ENCODE data around the gene ODC1. TPM values are rescaled to one million over a fixed set of nuclear protein-coding genes. Genes with fewer than 3 reads are reported as not detected.

The ODC1 gene
- total and polyA plus RNA-seq, 2 donors (not counting 3 experiments of a cell fraction or from before 2014, with no cell fraction given) = 109 to 132 TPM

DNA sequence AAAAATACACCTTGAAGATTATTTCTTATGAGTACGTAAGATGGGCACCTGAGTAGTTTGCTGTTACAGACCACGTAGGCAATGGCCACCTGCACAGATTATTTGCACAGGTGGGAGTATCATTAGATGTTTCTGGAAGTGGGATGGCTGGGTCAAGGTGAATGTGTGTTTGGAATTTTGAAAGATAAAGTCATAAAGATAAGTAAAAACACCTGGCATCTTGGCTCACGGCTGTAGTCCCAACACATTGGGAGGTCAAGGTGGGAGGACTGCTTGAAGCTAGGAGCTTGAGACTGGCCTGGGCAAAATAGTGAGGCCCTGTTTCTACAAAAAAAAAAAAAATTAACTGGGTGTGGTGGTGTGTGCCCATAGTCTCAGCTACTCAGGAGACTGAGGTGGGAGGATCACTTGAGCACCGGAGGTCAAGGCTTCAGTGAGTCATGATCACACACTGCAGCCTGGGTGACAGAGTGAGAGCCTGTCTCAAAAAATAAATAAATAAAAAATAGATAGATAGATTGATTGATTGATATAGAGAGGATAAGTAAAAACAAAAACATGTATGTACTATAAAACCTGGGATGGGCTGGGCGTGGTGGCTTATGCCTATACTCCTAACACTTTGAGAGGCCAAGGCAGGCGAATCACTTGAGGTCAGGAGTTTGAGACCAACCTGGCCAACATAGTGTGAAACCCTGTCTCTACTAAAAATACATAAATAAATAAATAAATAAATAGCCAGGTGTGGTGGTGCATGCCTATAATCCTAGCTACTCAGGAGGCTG, 30.4 kb downstream of the ODC1 start:
- POLR2A ChIA-PET = no interaction called here
- FAIRE-seq (no peak), DNase-seq (ENCODE audit: low read depth, low spot score) (no peak)
- Histone ChIP-seq H3K4me1 (ENCODE audit: control insufficient read depth, extremely low read depth, insufficient read depth, low read length) (no peaks in the 10 kb centered on the region), H3K9ac (replicated peaks; ENCODE audit: extremely low read depth, insufficient read depth, low read length) (no peak overlapping the region), H3K36me3 (ENCODE audit: control insufficient read depth in 2 of 2, extremely low read depth in 1 of 2, insufficient read depth in 2 of 2, low read length in 2 of 2) (no peaks in the 10 kb centered on the region), H3K9me1 (replicated peaks; ENCODE audit: control insufficient read depth, extremely low read depth, insufficient read depth, low read length) (no peaks in the 10 kb centered on the region), H3K4me2 (ENCODE audit: insufficient read depth, low read length) (no peak overlapping the region), H3K27me3 (ENCODE audit: control insufficient read depth in 2 of 2, insufficient read depth in 2 of 2, low read length in 2 of 2) (no peaks in the 10 kb centered on the region), H3K79me2 (ENCODE audit: control insufficient read depth, insufficient read depth, low read length) (no peaks in the 10 kb centered on the region), H3K4me3 (replicated peaks in 1 of 3; ENCODE audit: insufficient read depth in 1 of 3, low read depth in 1 of 3, low read length in 3 of 3) (no peak overlapping the region), H3K9me3 (replicated peaks; ENCODE audit: control insufficient read depth, insufficient read depth, low read length) (no peaks in the 10 kb centered on the region), H2AFZ (ENCODE audit: low read depth, low read length) (no peak overlapping the region), H3K27ac (ENCODE audit: insufficient read depth, low read depth, low read length) (no peak overlapping the region), H4K20me1 (replicated peaks; ENCODE audit: control insufficient read depth, extremely low read depth, insufficient read depth, low read length) (no peaks in the 10 kb centered on the region)
- CTCF ChIA-PET = interaction anchor here (1.4 to 1.8 kb wide), 4 partner anchors 9 to 294 kb away, joined by 4 to 9 read pairs (median 6); no protein-coding TSS in a partner anchor
- dilution Hi-C loops (cut with MboI; ENCODE audit: extremely low pct_ligation_motif_present, low sequenced_read_pairs) (no loop called here), intact Hi-C loops (cut with micrococcal nuclease) (no loop called here)
- no TSS peak for BruUV-seq (replicated peaks)
- TF ChIP-seq, protein P1, sequence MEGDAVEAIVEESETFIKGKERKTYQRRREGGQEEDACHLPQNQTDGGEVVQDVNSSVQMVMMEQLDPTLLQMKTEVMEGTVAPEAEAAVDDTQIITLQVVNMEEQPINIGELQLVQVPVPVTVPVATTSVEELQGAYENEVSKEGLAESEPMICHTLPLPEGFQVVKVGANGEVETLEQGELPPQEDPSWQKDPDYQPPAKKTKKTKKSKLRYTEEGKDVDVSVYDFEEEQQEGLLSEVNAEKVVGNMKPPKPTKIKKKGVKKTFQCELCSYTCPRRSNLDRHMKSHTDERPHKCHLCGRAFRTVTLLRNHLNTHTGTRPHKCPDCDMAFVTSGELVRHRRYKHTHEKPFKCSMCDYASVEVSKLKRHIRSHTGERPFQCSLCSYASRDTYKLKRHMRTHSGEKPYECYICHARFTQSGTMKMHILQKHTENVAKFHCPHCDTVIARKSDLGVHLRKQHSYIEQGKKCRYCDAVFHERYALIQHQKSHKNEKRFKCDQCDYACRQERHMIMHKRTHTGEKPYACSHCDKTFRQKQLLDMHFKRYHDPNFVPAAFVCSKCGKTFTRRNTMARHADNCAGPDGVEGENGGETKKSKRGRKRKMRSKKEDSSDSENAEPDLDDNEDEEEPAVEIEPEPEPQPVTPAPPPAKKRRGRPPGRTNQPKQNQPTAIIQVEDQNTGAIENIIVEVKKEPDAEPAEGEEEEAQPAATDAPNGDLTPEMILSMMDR (IDR thresholded peaks at IDR 0.05; ENCODE audit: extremely low read depth in 1 of 2, insufficient read depth in 1 of 2, low read depth in 1 of 2, low read length in 2 of 2) = no peak
- TF ChIP-seq POLR2A (IDR thresholded peaks at IDR 0.05; ENCODE audit: low read depth, low read length) = no peak

DNA sequence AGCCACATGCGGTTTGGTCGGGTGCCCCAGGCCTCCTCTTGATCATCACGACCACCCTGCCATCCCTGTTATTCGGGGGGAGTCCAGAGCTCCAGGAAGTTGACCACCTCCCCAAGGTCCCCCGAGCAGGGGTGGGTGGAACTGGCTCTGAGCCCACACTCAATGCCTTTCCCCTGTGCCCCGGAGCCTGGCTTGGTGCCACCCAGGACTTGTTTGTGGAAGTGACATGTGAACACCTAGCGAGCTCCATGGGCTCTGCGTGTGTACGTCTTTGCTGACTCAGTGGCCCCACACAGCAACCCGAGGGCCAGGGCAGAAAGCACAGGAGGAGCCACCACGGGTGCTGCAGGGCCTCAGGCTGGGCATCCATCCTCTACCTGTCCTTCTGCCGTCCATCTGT, 32.5 kb downstream of the ODC1 start:
- Histone ChIP-seq H3K9me3 (replicated peaks; ENCODE audit: control insufficient read depth, insufficient read depth, low read length) (no peaks in the 10 kb centered on the region), H3K79me2 (ENCODE audit: control insufficient read depth, insufficient read depth, low read length) (no peaks in the 10 kb centered on the region), H3K4me3 (replicated peaks in 1 of 3; ENCODE audit: insufficient read depth in 1 of 3, low read depth in 1 of 3, low read length in 3 of 3) (no peak overlapping the region), H4K20me1 (replicated peaks; ENCODE audit: control insufficient read depth, extremely low read depth, insufficient read depth, low read length) (no peaks in the 10 kb centered on the region), H3K4me2 (ENCODE audit: insufficient read depth, low read length) (no peak overlapping the region), H3K4me1 (ENCODE audit: control insufficient read depth, extremely low read depth, insufficient read depth, low read length) (no peaks in the 10 kb centered on the region), H3K9ac (replicated peaks; ENCODE audit: extremely low read depth, insufficient read depth, low read length) (no peak overlapping the region), H3K27me3 (ENCODE audit: control insufficient read depth in 2 of 2, insufficient read depth in 2 of 2, low read length in 2 of 2) (no peaks in the 10 kb centered on the region), H3K27ac (ENCODE audit: insufficient read depth, low read depth, low read length) (no peak overlapping the region), H3K9me1 (replicated peaks; ENCODE audit: control insufficient read depth, extremely low read depth, insufficient read depth, low read length) (no peaks in the 10 kb centered on the region), H2AFZ (ENCODE audit: low read depth, low read length) (no peak overlapping the region), H3K36me3 (ENCODE audit: control insufficient read depth in 2 of 2, extremely low read depth in 1 of 2, insufficient read depth in 2 of 2, low read length in 2 of 2) (no peaks in the 10 kb centered on the region)
- no TSS peak for BruUV-seq (replicated peaks)
- POLR2A ChIA-PET = interaction anchor here (0.5 kb wide), 1 partner anchor 424 kb away, joined by 3 read pairs; no protein-coding TSS in a partner anchor
- TF ChIP-seq, protein P2, sequence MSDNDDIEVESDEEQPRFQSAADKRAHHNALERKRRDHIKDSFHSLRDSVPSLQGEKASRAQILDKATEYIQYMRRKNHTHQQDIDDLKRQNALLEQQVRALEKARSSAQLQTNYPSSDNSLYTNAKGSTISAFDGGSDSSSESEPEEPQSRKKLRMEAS (IDR thresholded peaks at IDR 0.05; ENCODE audit: insufficient read depth, insufficient read length) = no peak
- TF ChIP-seq, protein P1 (IDR thresholded peaks at IDR 0.05; ENCODE audit: extremely low read depth in 1 of 2, insufficient read depth in 1 of 2, low read depth in 1 of 2, low read length in 2 of 2) = no peak
- TF ChIP-seq FOS (IDR thresholded peaks at IDR 0.05; ENCODE audit: borderline replicate concordance, insufficient read depth, low read length) (no peak), MYC (IDR thresholded peaks at IDR 0.05; ENCODE audit: low read depth, low read length) (no peak), POLR2A (IDR thresholded peaks at IDR 0.05; ENCODE audit: low read depth, low read length) (no peak), GATA2 (IDR thresholded peaks at IDR 0.05; ENCODE audit: insufficient read depth, insufficient read length, low read depth, low read length) (no peak), POLR2AphosphoS5 (IDR thresholded peaks at IDR 0.05; ENCODE audit: insufficient read depth, low read depth, low read length) (no peak), JUN (IDR thresholded peaks at IDR 0.05; ENCODE audit: borderline replicate concordance, insufficient read depth, insufficient read length, low read depth) (no peak), EZH2 (IDR thresholded peaks at IDR 0.05; ENCODE audit: borderline replicate concordance, low read depth, low read length, severe bottlenecking) (no peak)
- FAIRE-seq = no peak
- no peak for DNase-seq (ENCODE audit: low read depth, low spot score)
- intact Hi-C loops (cut with micrococcal nuclease) = no loop called here
- dilution Hi-C loops (cut with MboI; ENCODE audit: extremely low pct_ligation_motif_present, low sequenced_read_pairs) = no loop called here
- CTCF ChIA-PET = interaction anchor here (1.0 kb wide), 1 partner anchor 17 kb away, joined by 3 read pairs; no protein-coding TSS in a partner anchor
